ENCODE data around the gene DLGAP4.

The DLGAP4 gene, protein sequence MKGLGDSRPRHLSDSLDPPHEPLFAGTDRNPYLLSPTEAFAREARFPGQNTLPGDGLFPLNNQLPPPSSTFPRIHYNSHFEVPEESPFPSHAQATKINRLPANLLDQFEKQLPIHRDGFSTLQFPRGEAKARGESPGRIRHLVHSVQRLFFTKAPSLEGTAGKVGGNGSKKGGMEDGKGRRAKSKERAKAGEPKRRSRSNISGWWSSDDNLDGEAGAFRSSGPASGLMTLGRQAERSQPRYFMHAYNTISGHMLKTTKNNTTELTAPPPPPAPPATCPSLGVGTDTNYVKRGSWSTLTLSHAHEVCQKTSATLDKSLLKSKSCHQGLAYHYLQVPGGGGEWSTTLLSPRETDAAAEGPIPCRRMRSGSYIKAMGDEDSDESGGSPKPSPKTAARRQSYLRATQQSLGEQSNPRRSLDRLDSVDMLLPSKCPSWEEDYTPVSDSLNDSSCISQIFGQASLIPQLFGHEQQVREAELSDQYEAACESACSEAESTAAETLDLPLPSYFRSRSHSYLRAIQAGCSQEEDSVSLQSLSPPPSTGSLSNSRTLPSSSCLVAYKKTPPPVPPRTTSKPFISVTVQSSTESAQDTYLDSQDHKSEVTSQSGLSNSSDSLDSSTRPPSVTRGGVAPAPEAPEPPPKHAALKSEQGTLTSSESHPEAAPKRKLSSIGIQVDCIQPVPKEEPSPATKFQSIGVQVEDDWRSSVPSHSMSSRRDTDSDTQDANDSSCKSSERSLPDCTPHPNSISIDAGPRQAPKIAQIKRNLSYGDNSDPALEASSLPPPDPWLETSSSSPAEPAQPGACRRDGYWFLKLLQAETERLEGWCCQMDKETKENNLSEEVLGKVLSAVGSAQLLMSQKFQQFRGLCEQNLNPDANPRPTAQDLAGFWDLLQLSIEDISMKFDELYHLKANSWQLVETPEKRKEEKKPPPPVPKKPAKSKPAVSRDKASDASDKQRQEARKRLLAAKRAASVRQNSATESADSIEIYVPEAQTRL

DNA sequence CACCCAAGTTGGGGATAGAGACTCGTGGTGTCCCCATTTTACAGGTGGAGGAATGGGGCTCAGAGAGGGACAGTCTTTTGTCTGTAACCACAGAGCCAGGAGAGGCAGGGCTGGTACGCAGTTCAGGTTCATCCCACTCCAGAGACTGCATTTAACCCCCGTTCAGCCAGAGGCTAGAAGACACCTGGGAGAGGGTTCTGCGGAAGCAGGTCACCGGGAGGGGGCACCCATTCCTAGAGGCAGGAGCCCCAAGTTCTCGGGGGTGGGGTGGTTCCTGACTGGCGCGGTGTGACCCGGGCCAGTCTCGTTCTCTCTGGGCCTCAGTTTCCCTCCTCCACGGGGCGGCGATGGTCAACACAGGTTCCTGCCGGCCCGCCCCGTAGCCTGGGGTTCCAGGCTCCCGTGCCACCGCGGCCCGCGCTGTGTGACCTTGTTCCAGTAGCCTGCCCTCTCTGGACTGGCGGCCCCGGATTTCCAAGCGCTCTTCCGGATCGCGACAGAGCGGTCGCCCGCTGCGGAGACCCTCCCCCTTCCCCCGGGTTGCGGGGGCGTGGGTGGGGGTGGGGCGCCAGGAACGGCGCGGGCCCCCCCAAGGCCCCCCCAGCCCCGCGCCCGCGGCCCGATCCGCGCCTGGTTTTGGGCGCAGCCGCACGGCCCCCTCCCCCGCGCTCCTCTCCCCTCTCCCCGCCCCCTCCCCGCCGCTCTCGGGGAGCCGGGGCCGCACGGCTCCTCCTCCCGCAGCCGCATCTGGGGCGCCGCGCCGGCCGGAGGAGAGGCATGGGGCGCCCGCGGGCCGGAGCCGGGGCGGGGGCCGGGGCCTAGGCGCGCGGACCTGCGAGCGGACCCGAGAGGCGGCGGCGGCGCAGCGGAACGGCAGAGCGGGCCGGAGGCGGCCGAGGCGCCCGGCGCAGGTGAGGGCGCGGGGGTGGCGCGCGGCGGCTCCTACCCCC lies at the start of gene DLGAP4:
TSS of gene DLGAP4 (plus strand) at position 738 of the 950 bp plus-strand sequence. CDS start 125,379 bp downstream, outside the sequence.
- no peak for DNase-seq (ENCODE audit: low read depth)

DNA sequence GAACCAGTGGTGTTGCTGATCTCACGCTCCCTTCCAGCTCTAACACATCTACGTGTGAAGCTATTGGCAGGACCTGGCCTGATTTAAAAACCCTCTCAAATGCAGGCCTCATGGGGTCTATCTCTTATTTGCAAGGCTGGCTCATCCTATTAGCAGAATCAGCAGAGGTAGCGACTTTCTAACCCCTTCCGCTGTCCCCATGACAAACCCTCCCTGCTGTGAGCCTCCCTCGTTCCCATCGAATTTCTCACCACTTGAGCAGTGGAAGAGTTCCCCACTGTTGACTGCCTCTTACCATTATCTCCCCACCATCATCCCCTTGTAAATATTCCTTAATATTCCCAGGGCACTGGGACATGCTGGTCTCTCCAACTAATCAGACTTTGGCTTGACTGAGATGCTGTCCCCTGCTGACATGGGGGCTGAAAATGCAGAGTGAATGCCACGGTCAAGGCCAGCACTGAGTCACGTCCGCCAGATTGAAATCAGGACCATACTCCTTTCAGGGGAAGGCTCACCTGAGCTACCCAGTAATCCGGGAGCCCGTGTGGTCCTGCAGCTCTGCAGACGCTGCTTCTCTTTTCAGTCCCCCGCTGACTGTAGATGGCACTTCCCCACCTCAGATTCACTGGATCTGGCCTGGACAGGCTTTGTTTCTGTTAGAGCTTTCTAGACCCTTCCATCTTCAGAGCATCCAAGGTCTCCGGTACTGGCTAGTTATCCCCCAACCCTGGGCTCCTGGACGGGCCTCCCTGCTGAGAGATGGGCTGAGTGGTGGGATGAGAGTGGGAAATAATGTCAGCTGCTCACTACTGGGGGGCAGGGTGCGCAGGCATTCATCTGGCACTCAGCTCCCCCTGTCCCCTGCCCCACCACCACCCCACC lies 46.7 kb upstream of the DLGAP4 start:
- no peak for DNase-seq (ENCODE audit: low read depth)

DNA sequence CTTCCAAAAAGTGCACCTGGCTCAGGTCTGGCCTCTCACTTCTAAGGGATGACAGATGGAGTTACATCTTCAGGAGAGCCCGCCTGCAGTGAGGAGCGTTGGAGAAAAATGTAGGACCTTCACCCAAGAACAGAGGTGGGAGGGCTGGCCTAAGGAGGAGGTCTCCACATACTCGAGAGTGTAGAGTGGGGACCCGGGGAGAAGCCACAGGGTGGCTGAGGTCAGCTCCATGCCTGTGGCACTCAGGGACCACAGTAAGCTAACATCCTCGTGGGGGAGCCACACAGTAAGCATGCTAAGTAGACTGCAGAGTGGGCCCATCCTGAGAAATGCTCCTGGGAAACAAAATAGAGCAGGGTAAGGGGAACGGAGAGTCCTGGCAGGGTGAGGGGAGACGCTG lies 45.8 kb upstream of the DLGAP4 start:
- DNase-seq (ENCODE audit: low read depth): no peak

DNA sequence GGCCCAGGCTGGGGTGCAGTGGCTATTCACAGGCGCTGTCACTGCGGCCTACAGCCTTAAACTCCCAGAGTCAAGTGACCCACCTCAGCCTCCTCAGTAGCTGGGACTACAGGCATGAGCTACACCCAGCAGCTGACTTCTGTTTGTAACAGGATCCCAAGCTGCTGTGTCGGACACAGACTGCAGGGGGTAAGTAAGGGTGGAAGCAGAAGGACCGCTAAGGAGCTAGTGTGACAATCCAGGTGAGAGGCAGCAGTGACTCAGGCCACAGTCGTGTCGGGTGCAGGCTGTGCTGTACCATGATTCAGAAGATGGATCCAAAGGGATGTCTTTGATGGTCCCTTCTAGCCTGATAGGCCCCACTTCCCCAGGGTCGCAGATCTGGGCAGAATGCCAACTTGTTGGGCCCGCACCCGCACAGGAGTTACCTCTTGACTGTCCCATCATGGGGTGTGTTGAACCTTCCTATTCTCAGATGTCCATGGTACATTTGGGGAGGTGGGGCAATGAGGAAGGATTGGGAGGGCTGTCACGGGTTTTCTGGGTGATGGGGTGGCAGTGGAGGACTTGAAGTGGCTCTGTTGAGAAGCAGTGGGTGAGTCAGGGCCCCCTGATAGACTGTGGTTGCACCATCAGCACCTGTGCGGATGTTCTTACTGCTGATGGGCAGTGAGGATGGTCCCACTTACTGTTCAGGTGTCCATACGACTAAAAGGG lies 44.6 kb upstream of the DLGAP4 start:
- no peak for DNase-seq (ENCODE audit: low read depth)

DNA sequence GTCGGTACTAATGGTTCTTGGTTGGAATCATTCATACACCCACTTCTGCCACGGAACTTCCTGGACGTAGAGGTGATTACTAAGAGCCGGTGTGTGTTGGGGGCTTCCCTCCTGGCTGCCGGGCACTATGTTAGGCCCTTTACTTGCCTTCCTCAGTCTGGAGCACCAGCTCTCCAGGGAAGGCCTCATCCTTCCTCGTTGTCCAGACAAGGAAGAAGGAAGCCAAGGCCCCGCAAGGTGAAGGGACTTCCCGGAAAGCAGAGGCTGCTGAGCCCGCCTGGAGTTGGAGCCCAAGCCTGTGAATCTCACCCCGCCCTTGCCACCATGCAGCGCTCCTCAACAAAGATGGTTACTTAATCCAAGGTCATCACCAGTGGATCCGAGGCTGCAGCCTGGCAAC lies 43.7 kb upstream of the DLGAP4 start:
- DNase-seq (ENCODE audit: low read depth): no peak

DNA sequence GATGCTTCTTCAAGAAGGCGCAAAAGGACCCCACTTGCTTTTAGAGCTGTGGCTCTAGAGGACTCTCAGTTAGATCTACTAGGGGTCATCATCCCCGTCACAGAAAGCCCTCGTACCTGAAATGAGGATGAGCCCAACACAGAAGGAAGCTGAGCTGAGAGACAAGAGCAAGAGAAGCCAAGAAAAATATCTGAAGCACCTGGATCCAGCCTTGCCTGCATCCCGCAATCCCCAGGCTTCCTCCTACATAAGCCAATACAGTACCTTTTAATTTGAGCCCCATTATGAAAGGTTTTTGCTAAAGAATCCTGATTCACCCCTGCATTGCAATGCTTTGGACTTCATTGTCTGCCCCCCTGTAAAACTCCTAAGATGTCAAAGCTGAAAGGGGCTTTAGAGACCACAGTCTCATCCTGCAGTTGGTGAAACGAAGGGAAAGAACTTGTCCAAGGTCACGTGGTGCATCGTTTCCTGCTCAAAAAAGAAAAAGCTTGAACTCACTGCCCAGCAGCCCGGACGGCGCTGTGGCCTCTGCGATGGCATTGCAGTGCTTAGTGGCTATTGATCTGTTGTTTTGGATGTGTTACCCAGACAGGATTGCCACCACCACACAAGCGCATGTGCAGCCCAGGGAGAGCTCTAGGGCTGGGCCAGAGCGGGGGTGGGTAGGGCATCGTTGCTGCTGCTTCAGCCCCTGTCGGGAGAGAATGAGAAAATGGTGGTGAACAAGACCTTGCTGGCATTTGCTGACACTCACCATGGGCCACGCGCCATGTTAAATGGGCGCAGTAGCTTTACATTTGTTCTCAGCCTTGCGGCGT lies 41.5 kb upstream of the DLGAP4 start:
- DNase-seq (ENCODE audit: low read depth): no peak

DNA sequence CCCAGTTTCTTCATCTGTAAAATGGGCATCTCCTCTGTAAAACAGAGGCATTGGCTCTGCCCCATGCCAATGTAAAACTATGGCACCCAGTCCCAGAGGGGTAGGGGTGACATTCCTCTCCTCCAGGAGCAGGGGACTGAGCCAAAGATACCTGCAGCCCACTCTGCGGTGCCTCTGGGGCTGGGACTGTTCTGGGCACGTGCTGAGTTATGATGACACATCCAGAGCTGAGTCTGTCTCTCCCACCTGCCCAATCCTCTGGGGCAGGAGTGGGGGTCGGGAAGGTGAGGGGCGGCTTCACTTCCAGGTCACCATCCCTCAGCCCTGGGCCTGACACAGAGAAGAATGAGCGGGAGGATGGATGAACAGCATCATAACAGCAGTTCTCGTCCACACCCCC lies 40.0 kb upstream of the DLGAP4 start:
- DNase-seq (ENCODE audit: low read depth): no peak

DNA sequence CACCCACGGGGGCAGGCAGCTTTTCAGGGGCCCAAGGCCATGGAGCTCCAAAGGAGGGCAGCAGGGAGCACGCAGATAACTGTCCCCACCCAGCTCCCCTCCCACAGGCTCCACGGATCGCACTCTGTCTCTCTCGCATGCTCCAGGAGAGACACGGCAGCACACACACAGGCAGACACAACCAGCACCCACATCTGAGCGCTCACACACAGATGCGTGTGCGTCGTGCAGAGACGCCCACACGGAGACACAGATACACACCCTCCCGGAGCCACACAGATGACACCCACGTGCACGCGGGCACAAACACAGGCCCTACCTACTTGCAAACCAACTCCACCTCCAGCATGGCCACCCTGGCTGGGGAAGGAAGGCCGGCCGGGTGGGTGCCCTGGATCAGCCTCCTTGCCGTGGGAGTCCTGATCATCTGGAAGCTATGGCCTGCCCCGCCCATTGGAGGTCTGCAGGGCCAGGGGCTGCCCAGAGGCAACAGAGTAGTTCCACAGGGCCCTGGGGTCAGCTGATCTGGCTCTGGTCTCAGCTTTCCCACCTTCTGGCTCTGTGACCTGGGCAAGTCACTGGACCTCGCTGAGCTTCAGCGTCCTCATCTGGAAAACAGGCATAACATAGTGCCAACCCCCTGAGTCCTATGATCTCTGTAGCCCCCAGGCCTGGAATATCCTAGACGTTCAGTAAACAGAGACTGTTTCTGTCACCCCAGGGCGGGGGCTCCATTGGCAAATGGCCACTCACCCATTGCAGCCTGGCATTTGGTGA lies 38.3 kb upstream of the DLGAP4 start:
- DNase-seq (ENCODE audit: low read depth): no peak

DNA sequence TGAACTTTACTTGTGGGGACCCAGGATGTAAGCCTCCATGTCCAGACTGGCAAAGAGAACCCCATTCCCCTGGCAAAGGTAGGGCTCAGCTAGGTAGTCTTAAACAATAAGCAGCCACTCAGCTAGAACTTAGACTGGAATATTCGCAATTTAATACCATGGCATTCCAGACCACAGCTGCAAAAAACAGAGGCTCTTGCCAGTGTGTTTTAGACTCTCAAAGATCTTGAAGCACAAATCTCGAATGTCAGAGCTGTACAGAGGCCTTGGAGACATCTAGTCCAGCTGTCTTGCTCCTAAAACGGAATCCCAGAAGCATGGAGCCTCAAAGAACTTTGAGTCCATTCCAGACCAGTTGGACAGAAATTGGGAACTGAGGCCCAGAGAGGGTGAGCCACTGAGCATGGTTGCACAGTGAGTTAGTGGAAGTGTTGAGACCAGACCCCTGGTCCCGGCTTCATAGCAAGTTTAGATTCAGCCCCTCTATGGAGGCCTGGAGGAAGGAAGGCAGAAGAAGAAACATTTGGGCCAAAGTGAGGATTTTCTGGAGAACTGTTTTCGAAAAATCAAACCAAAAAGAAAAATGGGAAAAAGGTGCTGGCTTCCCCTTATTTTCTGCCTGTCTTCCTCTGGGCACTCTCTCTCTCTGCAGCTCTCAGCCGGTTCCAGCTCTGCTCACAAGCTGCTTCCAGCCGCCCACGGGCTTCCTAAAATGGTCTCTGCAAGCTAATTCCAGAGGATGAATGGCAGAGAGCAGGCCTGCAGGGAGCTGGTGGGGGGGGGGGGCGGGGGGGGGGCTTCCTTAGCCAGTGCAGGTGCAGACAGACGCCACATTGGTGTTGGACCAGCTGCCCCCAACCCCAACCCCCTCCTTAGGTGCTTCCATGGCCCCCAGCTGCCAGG lies 37.4 kb upstream of the DLGAP4 start:
- no peak for DNase-seq (ENCODE audit: low read depth)

DNA sequence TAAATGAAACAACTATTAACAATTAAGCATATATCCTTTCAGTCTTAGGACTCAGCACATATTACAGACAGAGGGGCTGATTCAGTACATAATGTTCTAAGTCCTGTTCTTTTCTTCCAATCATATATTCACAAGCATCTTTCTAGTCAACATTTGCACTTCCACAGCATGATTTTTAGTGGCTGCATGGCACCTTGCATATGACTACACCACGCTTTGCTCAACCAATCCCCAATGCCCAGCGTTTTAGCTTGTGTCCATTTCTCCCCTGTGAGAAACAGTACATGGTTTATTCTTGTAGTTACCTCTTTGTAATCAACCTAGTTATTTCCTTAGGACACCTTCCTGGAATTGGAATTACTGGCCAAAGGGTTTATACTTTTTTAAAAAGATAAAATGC lies 36.6 kb upstream of the DLGAP4 start:
- no peak for DNase-seq (ENCODE audit: low read depth)

DNA sequence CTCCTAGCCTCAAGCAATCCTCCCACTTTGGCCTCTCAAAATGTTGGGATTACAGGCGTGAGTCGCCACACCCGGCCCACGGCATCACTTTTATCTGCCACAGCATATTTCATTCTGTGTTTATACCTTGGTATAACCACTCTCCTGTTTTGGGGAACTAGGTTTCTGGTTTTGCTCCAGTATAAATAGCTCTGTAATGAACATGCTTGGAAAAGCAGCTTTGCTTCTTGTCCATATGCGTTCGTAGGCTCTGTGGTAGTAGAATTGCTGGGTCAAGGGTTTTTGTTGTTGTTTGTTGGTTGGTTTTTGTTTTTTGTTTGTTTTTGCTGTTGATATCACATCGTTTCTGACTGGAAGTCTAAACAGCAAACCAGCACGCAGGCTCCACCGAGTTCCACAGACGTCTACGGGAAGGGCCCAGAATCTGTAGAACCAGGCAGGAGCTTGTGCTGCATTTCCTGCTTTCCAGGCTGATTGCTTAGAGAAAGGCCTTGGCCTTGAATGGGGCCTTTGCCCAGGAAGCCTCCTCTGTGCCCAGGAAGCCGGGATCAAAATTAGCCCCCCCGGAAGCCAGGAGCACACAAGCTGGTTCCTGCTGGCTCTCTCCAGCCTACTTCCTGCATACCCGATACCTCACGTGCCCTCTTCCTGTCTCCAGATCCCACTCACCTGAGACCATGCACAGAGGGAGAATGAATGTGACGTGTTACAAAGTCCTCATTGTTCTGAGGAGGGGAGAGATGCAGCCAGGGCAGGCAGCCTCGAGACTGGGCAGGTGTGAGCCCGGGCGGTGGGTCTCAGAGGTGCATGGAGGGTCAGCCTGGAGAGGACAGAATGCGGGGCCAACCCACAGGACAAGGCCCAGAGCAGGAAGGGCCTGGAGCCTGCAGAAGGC lies 35.1 kb upstream of the DLGAP4 start:
- DNase-seq (ENCODE audit: low read depth): no peak

DNA sequence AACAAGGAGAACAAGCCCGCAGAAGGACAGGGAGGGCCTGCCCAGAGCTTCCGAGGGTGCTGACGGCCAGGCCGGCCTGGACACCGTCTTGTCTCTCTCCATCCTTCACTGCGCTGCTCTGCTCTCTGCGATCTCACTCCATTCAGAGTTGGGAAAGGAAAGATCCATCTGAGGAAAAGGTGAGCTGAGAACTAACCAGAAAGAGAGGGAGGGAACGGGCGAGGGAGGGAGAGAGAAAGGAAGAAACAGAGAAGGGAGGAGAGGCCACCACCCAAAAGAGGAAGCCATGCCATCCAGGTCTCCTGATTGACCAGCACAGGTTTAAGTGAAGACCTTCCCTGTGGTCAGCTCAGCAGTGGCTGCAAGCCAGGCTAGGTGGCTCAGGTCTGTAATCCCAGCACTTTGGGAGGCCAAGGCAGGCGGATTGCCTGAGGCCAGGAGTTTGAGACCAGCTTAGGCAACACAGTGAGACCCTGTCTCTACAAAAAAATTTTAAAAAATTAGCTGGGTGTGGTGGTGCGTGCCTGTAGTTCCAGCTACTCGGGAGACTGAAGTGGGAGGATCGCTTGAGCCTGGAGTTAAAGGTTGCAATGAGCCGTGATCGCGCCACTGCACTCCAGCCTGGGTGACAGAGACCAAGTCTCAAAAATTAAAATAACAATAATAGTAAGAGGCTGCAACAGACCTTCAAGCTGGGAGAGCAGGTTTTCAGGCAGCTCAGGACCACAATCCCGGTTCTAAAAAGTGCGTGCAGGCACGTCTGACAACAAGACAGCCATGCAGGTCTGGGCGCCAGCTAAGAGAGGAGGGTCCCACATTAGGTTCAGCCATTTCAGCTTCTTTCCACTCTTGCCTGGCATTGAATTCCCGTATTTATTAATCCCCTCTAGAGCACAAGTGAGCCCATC lies 34.2 kb upstream of the DLGAP4 start:
- DNase-seq (ENCODE audit: low read depth): no peak

DNA sequence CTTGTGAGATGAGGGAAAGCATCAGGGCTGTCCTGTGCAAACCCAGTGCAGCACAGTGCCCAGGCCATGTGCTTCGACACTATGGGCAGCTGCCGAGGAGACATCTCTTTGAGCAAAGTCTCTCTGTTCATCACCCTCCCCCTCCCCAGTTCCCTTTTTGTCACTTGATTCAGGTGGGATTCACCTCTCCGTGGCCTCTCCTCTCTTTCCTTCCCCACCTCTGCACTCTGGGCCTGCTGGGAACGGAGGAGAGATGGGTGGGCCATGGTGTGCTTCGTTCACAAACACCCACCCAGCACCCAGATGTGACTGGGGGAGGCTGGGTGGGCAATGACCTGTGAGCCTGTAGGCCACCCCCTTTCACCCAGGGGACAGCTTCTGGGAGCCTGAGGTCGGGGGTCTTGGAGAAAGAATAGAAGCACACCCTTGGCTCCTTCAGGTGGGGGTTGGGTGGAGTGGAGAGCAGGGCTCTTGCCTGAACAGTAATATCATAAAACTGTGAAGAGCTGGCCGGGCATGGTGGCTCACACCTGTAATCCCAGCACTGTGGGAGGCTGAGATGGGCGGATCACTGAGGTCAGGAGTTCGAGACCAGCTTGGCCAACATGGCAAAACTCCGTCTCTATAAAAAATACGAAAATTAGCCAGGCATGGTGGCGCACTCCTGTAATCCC lies 33.5 kb upstream of the DLGAP4 start:
- no peak for DNase-seq (ENCODE audit: low read depth)

DNA sequence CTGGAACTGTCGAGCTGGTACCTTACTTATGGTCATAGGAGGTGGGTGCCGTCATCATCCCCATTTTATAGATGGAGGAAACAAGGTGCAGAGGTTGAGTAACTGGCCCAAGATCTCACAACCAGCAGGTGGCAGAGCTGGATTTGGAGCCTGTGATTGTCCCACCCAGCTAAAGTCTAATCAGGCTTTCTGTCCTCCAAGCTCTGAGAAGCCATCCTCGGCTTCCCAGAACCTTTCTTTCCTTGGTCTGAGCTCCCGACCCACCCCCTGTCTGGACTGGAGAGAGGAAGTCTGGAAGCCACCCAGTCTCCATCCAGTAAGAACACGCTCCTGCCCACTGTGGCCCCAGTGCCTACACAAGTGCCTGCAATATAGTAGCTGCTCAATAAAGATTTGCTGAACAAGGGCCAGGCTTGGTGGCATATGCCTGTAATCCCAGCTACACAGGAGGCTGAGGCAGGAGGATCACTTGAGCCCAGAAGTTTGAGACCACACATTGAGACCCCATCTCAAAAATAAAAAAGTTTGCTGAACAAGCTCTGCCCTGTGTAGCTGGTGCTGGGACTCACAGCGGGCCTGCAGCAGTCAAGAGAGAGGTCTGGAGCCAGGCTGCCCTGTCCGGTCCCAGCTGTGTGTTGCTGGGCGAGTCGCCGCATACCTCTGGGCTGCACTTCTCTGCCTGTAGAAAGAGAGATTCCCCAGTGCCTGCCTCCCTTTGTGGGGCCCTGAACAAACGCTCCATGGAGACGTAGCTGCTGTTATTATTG lies 32.5 kb upstream of the DLGAP4 start:
- peak; percentile 7 for DNase-seq (ENCODE audit: low read depth)
